SW480 (cell line): ENCODE measurements around the gene RAD51B.

Experiments
- DNase-seq: peaks from one replicate; pipeline ENCODE4 v3.0.0-alpha.2; 2016; ENCODE audit warnings: low spot score

The RAD51B gene

GRCh38 chr14:68234101-68234905 lies 414.7 kb downstream of the RAD51B start:
- DNase-seq: no peak

- no peak for DNase-seq
Observed at GRCh38 chr14:68235011-68235410, 415.4 kb downstream of the RAD51B start.

- no peak for DNase-seq
Observed at GRCh38 chr14:68236582-68237458, 417.2 kb downstream of the RAD51B start.

DNA sequence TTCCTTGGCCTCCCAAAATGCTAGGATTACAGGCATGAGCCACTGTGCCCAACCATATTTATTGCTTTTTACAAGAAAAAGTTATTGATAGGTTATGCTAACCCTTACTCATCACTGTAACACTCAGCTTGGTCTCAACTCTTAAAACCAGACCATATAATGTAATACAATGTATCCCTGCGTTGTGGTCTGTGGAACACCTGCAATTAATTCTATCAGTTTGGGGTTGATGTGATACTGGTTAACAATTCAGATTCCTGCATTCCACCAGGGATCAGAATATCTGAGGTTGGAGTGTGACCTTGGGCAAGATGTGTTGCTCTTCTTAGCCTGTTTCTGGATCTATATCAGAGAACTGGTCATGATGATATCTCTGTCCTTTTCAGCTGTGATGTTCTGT lies 419.0 kb downstream of the RAD51B start:
- no peak for DNase-seq

DNA sequence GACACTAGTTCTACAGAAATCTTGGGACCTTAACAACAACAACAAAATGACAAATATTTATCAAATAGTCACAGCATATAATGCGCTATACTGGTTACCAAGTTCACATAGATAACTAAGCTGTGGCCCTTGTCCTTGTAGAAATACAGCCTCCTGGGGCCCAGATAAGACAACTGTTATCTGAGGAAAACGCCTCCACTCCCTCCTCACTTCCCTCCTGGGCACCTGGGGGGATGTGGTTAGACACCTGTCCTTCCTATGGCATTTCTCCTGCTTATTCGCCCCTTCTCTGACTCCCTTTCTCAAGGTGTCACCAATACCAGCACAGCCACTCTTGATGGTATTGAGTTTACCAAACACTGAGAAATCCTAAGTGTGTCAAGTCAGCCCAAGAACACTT lies 419.4 kb downstream of the RAD51B start:
- no peak for DNase-seq

DNA sequence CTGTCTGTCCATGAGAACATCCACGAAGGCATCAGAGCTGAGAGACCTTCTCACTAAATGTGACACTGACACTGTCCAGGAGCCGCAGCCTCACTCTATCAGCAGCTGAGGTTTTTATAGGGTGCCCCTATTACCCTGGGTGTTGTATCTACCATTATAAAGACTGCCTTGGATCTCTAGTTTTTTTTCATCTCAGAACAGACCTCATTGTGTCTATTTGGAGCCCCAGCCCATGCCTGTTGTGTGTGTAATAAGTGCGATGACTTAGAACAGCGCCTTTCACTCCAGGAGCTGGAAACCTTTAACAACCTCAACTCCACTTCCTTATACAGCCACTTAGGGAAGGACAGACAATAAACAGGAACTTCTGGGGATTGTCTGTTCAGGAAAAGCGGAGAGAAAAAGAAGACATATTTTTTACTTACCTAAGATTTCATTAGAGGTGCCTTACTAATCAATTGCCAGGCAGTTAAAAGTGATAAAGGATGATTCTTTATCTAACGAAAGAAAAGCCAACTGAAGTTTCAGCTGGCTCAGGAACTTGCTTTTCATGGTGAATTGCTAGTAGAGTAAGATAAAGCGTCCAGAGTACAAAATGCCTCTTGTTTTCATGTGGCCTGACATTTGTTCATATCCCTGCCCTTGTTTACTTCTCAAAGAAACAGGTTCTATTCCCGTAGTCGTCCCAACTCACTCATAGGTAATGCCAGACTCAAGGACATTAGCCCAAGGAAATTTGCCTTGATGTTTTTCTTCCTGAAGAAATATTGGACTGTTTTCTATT lies 420.6 kb downstream of the RAD51B start:
- DNase-seq: no peak

DNA sequence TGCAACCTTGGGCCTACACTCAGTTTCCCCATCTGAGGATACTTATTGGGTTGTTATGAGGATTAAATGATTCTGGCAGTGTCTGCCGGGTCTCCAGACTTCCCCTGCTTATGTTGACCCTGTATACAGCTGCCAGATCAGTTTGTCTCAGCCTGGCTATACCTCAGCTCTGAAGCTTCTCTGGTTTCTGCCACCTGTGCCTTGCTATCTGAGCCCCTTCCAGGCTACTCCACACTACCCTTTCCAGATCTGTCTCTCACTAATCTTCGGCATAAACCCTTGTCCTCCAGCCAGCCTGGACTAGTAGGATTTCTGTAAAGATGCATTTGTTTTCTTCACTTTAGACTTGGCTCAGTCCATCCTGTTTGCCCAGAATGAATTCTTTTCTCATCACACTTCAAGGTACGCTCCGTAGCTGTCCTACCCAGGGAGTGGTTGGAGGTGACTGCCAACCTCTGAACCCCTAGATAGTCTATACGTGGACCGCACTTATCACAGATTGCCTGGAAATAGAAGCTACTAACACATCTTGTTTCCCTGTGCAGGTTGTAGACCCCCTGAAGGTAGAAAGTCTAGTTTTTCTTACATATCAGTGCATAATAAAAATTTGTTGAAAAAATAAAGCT lies 422.4 kb downstream of the RAD51B start:
- DNase-seq: no peak

DNA sequence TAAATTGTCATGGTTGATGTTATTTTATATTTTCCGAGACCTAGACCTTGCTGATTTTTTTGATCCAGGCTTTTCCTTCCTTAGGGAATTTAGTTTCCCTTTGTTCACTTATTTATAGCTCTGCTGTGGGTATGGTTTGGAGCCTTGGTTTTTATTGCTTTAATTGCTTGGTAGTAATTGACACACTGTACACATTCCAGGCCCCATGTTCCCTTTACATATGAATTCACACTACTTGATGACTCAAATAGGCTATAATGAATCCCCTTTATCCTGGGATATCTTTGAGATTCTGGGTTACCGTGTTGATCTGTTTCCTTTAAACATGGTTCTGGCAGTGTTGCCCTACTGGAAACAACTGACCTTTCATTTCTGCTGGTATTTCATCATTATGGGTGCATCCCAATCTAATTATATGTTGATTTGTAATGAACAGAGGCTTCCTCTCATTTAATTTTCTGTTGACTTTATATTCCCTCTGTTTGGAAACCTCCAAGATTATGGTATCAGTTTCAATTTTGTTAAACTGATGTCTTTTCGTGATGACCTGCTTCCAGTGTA lies 424.0 kb downstream of the RAD51B start:
- DNase-seq: peak; percentile 18

GRCh38 chr14:68244262-68244980 lies 424.8 kb downstream of the RAD51B start:
- DNase-seq: no peak

DNA sequence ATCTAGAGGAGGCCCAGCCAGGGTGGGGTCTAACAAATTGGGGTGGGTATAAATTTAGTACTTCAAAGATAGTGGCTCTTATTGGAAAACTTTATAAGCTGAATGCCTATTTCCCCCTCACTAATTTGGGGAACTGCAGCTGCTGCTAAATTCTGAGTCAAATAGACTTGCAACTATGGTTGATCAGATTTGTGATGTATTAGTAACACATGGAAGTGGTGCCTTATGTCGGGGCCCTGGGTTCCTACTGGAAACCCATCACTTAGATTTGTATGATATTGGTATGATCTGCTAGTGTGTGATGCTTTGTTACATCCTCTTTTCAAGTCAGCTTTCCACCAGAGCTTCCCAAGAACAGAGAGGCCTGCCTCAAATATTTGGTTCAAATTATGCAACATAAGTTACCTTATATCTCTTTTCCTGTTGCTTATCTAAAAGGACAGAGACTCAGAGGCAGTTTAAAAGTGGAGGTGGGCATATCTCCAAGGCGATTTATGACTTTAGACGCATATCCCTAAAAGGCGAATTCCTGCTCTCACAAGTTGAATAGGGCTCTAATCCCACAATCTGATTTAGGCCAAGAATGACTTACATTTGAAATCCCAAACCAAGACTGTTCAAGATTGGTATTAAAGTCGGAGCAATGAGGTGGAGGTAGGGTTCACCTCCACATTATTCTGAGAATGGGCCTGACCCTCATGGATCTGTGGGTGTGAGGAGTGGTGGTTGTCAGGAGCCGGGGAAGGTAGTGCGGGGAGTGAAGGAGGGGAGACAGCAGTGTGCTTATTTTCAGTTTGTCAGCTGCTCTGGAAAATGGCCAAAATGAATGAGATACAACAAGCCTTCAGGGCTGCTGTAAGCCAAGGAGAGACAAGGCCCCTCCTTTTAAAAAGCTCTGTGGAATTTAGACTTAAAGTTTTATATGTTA lies 425.8 kb downstream of the RAD51B start:
- no peak for DNase-seq

DNA sequence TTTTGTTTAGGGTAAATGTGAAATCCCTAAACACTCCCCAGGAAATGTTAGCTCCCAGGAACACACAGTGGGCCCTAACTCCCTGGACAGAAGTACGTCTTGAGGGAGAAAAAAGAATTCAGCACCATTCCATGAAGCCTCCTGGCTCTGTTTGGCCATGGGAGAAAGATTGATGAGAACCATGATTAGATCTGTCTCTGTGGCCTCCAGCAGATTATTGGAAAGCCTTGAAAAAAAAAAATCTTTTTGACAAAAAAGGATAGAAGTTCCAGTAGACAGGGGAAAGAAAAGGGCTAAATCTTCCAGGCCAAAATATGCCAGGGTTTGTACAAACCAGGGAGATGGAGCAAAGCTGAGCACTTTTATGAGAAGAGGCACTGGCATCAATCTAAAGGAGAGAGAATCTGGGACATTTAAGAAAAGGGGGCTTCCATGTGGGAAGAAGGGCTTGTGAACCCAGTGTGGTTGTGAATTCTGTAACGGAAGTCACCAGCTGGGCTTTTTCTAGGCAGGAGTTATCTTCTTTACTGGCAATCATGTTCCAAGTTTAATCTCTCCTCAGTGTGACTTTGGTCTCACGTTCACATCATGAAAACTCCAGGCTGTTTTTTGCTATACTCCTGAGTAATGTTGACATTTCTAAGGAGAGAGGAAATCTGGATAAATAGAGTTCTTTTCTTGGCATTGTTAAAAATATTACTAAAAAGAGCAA lies 426.7 kb downstream of the RAD51B start:
- no peak for DNase-seq

DNA sequence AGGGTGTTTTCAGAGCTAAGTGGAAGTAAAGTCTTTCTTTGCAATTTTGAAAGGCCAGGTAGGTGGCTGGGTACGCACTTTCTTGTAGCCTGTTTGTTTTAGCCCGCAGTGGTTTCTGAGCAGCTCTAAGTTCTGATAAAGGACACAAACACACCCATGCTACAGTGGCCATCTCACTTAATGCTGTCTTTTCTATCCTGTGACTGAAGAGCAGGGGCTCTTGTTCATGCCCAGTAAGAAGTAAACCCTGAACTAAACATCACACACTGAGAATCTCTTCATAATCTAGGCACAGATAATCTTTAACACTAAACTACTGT lies 427.2 kb downstream of the RAD51B start:
- no peak for DNase-seq

DNA sequence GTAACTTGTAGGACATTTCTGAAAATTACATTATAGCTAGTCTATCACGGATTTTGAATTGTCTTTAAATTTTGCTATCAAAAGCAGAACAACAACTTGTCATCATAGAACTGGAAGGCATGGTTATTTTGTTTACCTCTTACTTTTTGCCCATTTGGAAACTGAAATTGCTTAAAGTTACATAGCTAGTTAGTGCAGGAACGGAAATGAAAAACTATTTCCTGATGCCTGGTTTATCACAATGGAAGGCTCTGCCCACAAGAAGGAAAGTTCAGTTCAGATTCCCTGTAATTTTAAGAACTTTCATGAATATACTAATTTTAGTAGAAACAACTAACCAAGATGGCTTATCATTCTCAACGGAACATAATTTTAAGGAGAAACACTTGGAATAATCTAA lies 427.7 kb downstream of the RAD51B start:
- no peak for DNase-seq

DNA sequence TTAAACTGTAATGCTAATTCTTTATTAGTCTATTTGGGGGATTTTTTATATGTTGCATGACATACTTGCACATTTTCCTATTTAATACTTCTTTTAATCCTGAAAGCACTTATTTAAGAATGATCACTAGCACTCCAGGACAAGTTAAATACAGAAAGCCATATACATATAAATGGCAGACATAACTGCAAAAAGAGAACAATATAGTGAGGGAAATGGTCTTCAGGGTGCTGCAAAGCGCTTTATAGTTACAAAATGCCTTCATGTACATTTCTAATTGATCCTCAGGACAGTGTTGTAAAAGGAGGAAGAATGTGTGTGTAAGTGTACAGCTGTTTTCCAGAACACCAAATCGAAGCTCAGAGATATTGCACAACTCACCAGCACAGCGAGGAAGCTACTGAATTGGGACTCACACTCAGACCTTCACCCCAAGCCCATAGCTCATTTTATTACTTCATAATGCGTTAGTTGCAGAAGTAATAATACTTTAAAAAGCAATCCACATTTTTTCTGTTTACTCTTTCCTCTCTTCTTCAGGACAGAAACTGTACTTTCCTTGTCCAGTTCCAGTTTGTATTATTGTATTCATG lies 428.2 kb downstream of the RAD51B start:
- DNase-seq: no peak

DNA sequence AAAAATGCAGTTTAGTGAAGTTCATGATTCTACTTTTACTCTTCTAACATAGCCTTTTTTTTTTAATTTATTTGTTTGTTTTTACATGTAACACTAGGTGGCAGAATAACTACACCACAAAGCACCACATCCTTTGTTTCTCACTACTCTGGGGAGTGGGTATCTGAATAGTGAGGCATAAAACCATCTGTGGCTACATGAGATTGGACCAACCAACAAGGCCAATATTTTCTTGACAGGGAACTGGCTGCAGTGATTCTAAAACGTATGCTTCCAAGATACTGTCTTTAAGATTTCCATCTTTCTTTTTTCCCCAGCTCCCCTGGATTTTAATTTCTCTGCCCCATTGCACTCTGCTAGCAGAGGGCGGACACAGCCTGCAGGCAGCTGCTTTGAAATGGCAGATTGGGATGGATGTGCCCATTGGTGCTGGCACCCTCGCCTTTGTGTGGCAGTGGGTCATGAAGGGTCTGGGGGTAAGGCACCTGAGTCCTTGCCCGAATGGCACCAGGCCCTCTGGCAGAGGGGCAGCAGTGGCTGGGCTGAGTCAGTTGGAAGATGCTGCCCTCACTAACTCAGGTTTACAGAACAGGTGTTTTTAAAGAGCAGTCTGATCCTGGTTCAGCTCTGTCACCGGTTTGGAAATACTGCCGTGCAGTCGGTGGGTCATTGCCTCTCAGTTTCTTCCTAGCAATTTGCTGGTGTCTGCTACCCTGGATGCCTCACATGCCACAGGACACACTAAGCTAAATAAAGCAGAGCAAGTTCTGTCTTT lies 429.1 kb downstream of the RAD51B start:
- DNase-seq: peak; percentile 71

DNA sequence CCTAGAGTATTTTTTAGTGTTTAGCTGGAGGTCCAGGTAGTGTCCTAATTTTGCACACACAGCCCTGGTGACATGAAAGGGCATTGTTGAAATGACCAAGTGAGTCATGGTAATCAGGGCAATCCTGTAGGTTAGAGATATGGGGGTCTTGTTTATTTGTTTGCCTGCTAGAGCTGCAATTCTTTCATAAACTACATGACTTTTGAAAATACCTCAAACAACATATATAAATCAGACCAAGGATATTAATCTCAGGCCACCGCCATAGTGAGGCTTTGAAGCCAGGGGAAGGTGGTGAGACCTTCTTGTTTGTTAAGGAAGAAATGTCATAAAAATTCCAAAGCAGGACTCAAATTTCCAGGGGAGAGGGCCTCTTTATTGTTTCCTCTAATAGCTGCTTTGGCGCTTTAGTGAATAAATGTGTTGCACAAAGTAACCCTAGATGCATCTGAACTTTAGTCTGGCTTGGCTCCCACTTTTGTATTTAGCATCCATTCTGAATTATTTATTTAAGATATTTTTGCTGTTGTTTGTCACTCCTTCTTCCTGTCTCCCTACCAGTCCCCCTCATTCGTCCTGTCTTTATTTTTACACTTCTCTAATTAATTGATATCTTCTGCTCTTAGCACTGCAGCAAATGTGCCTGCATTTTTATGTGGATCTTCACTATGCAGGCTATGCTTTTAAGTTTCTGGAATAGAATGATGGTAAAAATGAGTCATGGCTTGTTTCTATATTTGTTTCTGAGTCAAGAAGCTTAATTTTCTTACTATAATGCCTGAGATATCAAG lies 430.3 kb downstream of the RAD51B start:
- DNase-seq: peak; percentile 77
